GM12878 (cell line): ENCODE results near the gene C2orf68. TPM values are rescaled to one million over a fixed set of nuclear protein-coding genes. Genes with fewer than 3 reads are reported as not detected.

ENCODE experiments used
- ATAC-seq: fragments of 200-7000 bp; cut with Tn5 transposase; 3 replicates; pipeline ENCODE4 v1.9.1; 2020; ENCODE audit warnings: mild to moderate bottlenecking, moderate library complexity
- BruUV-seq: library from RNA; stranded (reverse); fragments of 400-500 nt; replicated peaks from 2 replicates; lab custom pipeline; 2021; lab: Mats Ljungman, UMichigan
- CTCF ChIA-PET: fragments of 300-600 bp; sonication (Branson Sonifier 250); formaldehyde crosslinking; extraction: SDS; loops from one replicate; lab custom pipeline; 2021; ENCODE audit warnings: inconsistent platforms; lab: Yijun Ruan, JAX
- POLR2A ChIA-PET: fragments of 350-600 bp; formaldehyde crosslinking; extraction: SDS; loops from one replicate; lab custom pipeline; 2021; ENCODE audit warnings: inconsistent platforms; lab: Charles Lee
- RAD21 ChIA-PET: fragments of 300-600 bp; sonication (Branson Sonifier 250); formaldehyde crosslinking; loops from one replicate; lab custom pipeline; 2023; ENCODE audit warnings: antibody characterized with exemption; ENCODE audit not compliant: unreplicated experiment; lab: Charles Lee
- SMC1A ChIA-PET: fragments of 300-600 bp; sonication (Branson Sonifier 250); formaldehyde crosslinking; loops from one replicate; lab custom pipeline; 2023; ENCODE audit not compliant: unreplicated experiment, uncharacterized antibody; lab: Charles Lee
- DNase-seq: peaks from one replicate; pipeline ENCODE4 v3.0.0-alpha.2; 2011; ENCODE audit warnings: low read depth, low spot score
- FAIRE-seq: peaks from 3 replicates; lab custom pipeline; 2011; peaks lifted over from hg19 to GRCh38; lab: Jason Lieb, UNC
- H2AFZ ChIP-seq: 2 replicates; pipeline ENCODE4 v1.6.0; 2011; ENCODE audit warnings: low read depth, low read length, control low read depth; ENCODE audit not compliant: control insufficient read depth
- H3K27ac ChIP-seq: 2 replicates; pipeline ENCODE4 v1.5.1; 2011; ENCODE audit warnings: control low read depth; ENCODE audit not compliant: control insufficient read depth, insufficient read depth
- H3K27me3 ChIP-seq, 2 experiments: replicated peaks in 1 of 2; 2 replicates each; pipeline versions ENCODE4 v1.6.0 to v1.6.1; 2011; ENCODE audit warnings: low read length in 1 of 2; ENCODE audit not compliant: control insufficient read depth in 2 of 2, insufficient read depth in 2 of 2
- H3K36me3 ChIP-seq, 2 experiments: 2 replicates each; pipeline ENCODE4 v1.5.1; 2011; ENCODE audit warnings: low read length in 1 of 2; ENCODE audit not compliant: control insufficient read depth in 2 of 2, insufficient read depth in 2 of 2
- H3K4me1 ChIP-seq: 2 replicates; pipeline ENCODE4 v1.6.1; 2011; ENCODE audit warnings: mild to moderate bottlenecking, low read length, moderate library complexity, mixed read lengths; ENCODE audit not compliant: control insufficient read depth, insufficient read depth
- H3K4me2 ChIP-seq: 2 replicates; pipeline ENCODE4 v1.6.0; 2011; ENCODE audit warnings: control low read depth; ENCODE audit not compliant: control insufficient read depth, insufficient read depth
- H3K4me3 ChIP-seq: fragments of 200-600 bp; sonication (generic); 2 replicates; pipeline ENCODE4 v1.5.1; 2016
- H3K79me2 ChIP-seq: 2 replicates; pipeline ENCODE4 v1.6.0; 2011; ENCODE audit warnings: low read length; ENCODE audit not compliant: control insufficient read depth, insufficient read depth
- H3K9ac ChIP-seq: 2 replicates; pipeline ENCODE4 v1.8.0; 2011; ENCODE audit warnings: low read length, control low read depth, mixed read lengths; ENCODE audit not compliant: control insufficient read depth, insufficient read depth
- H3K9me3 ChIP-seq: replicated peaks from 3 replicates; pipeline ENCODE4 v1.5.1; 2011; ENCODE audit warnings: mild to moderate bottlenecking, low read length; ENCODE audit not compliant: control insufficient read depth, insufficient read depth
- H4K20me1 ChIP-seq: 2 replicates; pipeline ENCODE4 v1.6.0; 2011; ENCODE audit not compliant: control insufficient read depth, insufficient read depth
- CBX5 ChIP-seq: sonication (generic); IDR thresholded peaks from 2 replicates; pipeline ENCODE4 v1.6.1; 2016; ENCODE audit warnings: low read depth, moderate library complexity, mild to moderate bottlenecking, inconsistent platforms
- PRDM15 ChIP-seq: fragments of 450-650 bp; formaldehyde crosslinking; IDR thresholded peaks from 2 replicates; pipeline ENCODE4 v1.4.0; 2020; ENCODE audit warnings: mild to moderate bottlenecking, moderate library complexity
- USF2 ChIP-seq: IDR thresholded peaks from 2 replicates; pipeline ENCODE4 v1.6.1; 2011; ENCODE audit warnings: low read depth, low read length, improper control_type of control experiment, borderline replicate concordance
- ZNF274 ChIP-seq: IDR thresholded peaks from one replicate; pipeline ENCODE4 v1.8.0; 2011; ENCODE audit not compliant: insufficient read length, insufficient read depth
- WGBS: methylation state at CpG from one replicate; pipeline ENCODE4 v1.1.6; 2016; ENCODE audit warnings: low lambda C conversion rate; ENCODE audit not compliant: insufficient replicate concordance, insufficient coverage; ENCODE audit errors: missing lambda C conversion rate; 5-methylcytosine and 5-hydroxymethylcytosine counted together
- in situ Hi-C: fragments of 300-500 bp; cut with MboI; formaldehyde crosslinking; loops from 9 replicates; pipeline ENCODE4 v1.14.3; 2018; ENCODE audit warnings: mixed read lengths
- intact Hi-C: fragments of 100-400 bp; cut with micrococcal nuclease; formaldehyde crosslinking; loops from one replicate; pipeline ENCODE4 v1.14.2; 2022; ENCODE audit not compliant: unreplicated experiment
- polyA plus RNA-seq, 11 experiments: library from polyadenylated mRNA; depleted of rRNA in 4 of 11; unstranded in 6 of 11; stranded (reverse) in 5 of 11; fragments of >200 nt; fragmentation: Nextera tagmentation in 4 of 11; fragmentation: Illumina TruSeq in 1 of 11; extraction: Ambion mirVana in 4 of 11; extraction: Trizol in 1 of 11; gene quantifications; 1 replicate in 1 of 11; 2 replicates in 10 of 11; pipeline versions ENCODE4 v1.2.1 to v1.2.3, GENCODE V29; 2011 to 2016; ENCODE audit warnings: inconsistent platforms in 2 of 11, missing spikeins in 2 of 11, low read depth in 1 of 11
- total RNA-seq, 4 experiments: library from RNA; depleted of rRNA in 3 of 4; stranded (reverse); fragments of >200 nt in 3 of 4; fragmentation: Illumina TruSeq in 1 of 4; extraction: Trizol in 1 of 4; gene quantifications; 2 replicates each; pipeline versions ENCODE4 v1.2.1 to v1.2.3, GENCODE V29; 2013 to 2021

C2orf68 gene
- total and polyA plus RNA-seq, 10 of the 15 experiments (the other 5 are each of a cell fraction or from before 2014, with no cell fraction given) = 12.7 to 56.1 (median 28.4) TPM

- SMC1A ChIA-PET = no interaction called here
- POLR2A ChIA-PET = no interaction called here
- TF ChIP-seq CBX5 = no peak
- no peaks in the 10 kb centered on the region for H3K27me3 ChIP-seq
- RAD21 ChIA-PET = interaction anchor here (1.0 to 4.1 kb wide), 2 partner anchors 13 to 231 kb away, joined by 3 to 16 read pairs; partner anchors contain the start of gene SH2D6
- no peaks in the 10 kb centered on the region for H3K79me2 ChIP-seq
- 93% methylated on average over 4 of the region's 4 CpGs for WGBS
- H3K4me3 ChIP-seq = no peak overlapping the region
- ATAC-seq (no peak), FAIRE-seq (no peak), DNase-seq (no peak)
- no peaks in the 10 kb centered on the region for H3K9me3 ChIP-seq
- no peak overlapping the region for H3K27ac ChIP-seq
- peaks cover 23 to 27% of the 10 kb centered on the region in 2 experiments for H3K36me3 ChIP-seq
- H3K4me2 ChIP-seq = no peak overlapping the region
- CTCF ChIA-PET = interaction anchor here (0.6 to 3.3 kb wide), 6 partner anchors 9 to 107 kb away, joined by 3 to 36 read pairs (median 4); no protein-coding TSS in a partner anchor
- intact Hi-C loops (no loop called here), in situ Hi-C loops (no loop called here)
- H3K4me1 ChIP-seq = peaks cover 13% of the 10 kb centered on the region
- no peak overlapping the region for H3K9ac ChIP-seq
- no peaks in the 10 kb centered on the region for H4K20me1 ChIP-seq
- no TSS peak for BruUV-seq
- H2AFZ ChIP-seq = no peak overlapping the region
These were observed 38.6 kb upstream of the C2orf68 start for GRCh38 chr2:85650456-85650855.

GRCh38 chr2:85649201-85650190, 37.6 kb upstream of the C2orf68 start:
- RAD21 ChIA-PET = interaction anchor here (1.1 to 4.1 kb wide), 3 partner anchors 12 to 58 kb away, joined by 3 to 16 read pairs (median 5); no protein-coding TSS in a partner anchor
- no TSS peak for BruUV-seq
- peaks cover 28 to 29% of the 10 kb centered on the region in 2 experiments for H3K36me3 ChIP-seq
- H3K27ac ChIP-seq = no peak overlapping the region
- no peak overlapping the region for H3K4me2 ChIP-seq
- FAIRE-seq (no peak), DNase-seq (no peak), ATAC-seq (no peak)
- H2AFZ ChIP-seq = no peak overlapping the region
- H3K79me2 ChIP-seq = no peaks in the 10 kb centered on the region
- POLR2A ChIA-PET = interaction anchor here (0.7 to 1.0 kb wide), 2 partner anchors 21 to 54 kb away, joined by 3 read pairs; partner anchors contain the start of gene RNF181
- no peak overlapping the region for H3K9ac ChIP-seq
- 97% methylated on average over 9 of the region's 9 CpGs for WGBS
- in situ Hi-C loops = no loop called here
- H4K20me1 ChIP-seq = no peaks in the 10 kb centered on the region
- no peaks in the 10 kb centered on the region for H3K9me3 ChIP-seq
- intact Hi-C loops = no loop called here
- peaks cover 13% of the 10 kb centered on the region for H3K4me1 ChIP-seq
- no peaks in the 10 kb centered on the region for H3K27me3 ChIP-seq
- CTCF ChIA-PET = interaction anchor here (0.6 to 3.3 kb wide), 13 partner anchors 10 to 108 kb away, joined by 3 to 36 read pairs (median 4); partner anchors contain the start of genes C2orf68 and GNLY
- TF ChIP-seq ZNF274 (no peak), USF2 (no peak), PRDM15 (CRISPR knock-in tag) (no peak)
- TF ChIP-seq, all 136 proteins: peak for 0
- SMC1A ChIA-PET = interaction anchor here (0.5 to 2.9 kb wide), 5 partner anchors 9 to 55 kb away, joined by 3 to 11 read pairs (median 3); no protein-coding TSS in a partner anchor
- no peak overlapping the region for H3K4me3 ChIP-seq
